ENCODE measurements around the gene ANXA9.

DNA sequence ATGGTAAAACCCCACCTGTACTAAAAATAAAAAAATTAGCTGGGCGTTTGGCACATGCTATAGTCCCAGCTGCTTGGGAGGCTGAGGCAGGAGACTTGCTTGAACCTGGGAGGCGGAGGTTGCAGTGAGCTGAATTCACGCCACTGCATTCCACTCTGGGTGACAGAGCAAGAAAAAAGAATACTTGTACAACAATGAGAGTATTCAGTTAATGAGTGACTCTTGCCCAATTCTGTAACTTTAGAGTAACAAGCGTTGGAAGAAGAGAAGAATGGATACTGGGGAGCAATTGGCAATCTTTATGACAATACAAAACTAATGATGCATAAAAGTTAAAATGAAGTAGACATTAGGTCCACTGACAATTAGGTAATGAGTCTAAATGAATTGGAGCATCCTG lies 10.5 kb downstream of the ANXA9 start:
- TF ChIP-seq CREB1 (IDR thresholded peaks at IDR 0.05; ENCODE audit: low read depth) (no peak), TAF1 (IDR thresholded peaks at IDR 0.05; ENCODE audit: low read depth) (no peak), NFIC (IDR thresholded peaks at IDR 0.05) (no peak), CEBPB (IDR thresholded peaks at IDR 0.05) (no peak), RAD21 (IDR thresholded peaks at IDR 0.05; ENCODE audit: low read depth) (no peak), EP300 (IDR thresholded peaks at IDR 0.05; ENCODE audit: borderline replicate concordance) (no peak), YY1 (IDR thresholded peaks at IDR 0.05; ENCODE audit: low read depth) (no peak), EGR1 (IDR thresholded peaks at IDR 0.05) (no peak), TEAD4 (IDR thresholded peaks at IDR 0.05) (no peak), TCF12 (IDR thresholded peaks at IDR 0.05; ENCODE audit: low read depth) (no peak), FOXM1 (IDR thresholded peaks at IDR 0.05; ENCODE audit: borderline replicate concordance, low read depth) (no peak)
- TF ChIP-seq, protein P1, sequence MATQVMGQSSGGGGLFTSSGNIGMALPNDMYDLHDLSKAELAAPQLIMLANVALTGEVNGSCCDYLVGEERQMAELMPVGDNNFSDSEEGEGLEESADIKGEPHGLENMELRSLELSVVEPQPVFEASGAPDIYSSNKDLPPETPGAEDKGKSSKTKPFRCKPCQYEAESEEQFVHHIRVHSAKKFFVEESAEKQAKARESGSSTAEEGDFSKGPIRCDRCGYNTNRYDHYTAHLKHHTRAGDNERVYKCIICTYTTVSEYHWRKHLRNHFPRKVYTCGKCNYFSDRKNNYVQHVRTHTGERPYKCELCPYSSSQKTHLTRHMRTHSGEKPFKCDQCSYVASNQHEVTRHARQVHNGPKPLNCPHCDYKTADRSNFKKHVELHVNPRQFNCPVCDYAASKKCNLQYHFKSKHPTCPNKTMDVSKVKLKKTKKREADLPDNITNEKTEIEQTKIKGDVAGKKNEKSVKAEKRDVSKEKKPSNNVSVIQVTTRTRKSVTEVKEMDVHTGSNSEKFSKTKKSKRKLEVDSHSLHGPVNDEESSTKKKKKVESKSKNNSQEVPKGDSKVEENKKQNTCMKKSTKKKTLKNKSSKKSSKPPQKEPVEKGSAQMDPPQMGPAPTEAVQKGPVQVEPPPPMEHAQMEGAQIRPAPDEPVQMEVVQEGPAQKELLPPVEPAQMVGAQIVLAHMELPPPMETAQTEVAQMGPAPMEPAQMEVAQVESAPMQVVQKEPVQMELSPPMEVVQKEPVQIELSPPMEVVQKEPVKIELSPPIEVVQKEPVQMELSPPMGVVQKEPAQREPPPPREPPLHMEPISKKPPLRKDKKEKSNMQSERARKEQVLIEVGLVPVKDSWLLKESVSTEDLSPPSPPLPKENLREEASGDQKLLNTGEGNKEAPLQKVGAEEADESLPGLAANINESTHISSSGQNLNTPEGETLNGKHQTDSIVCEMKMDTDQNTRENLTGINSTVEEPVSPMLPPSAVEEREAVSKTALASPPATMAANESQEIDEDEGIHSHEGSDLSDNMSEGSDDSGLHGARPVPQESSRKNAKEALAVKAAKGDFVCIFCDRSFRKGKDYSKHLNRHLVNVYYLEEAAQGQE (IDR thresholded peaks at IDR 0.05; ENCODE audit: low read depth) = no peak
- TF ChIP-seq, protein P2, sequence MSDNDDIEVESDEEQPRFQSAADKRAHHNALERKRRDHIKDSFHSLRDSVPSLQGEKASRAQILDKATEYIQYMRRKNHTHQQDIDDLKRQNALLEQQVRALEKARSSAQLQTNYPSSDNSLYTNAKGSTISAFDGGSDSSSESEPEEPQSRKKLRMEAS (IDR thresholded peaks at IDR 0.05) = no peak
- TF ChIP-seq, protein P3, sequence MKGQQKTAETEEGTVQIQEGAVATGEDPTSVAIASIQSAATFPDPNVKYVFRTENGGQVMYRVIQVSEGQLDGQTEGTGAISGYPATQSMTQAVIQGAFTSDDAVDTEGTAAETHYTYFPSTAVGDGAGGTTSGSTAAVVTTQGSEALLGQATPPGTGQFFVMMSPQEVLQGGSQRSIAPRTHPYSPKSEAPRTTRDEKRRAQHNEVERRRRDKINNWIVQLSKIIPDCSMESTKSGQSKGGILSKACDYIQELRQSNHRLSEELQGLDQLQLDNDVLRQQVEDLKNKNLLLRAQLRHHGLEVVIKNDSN (IDR thresholded peaks at IDR 0.05) = no peak
